Measurements from ENCODE around the gene CAMSAP1.

DNA sequence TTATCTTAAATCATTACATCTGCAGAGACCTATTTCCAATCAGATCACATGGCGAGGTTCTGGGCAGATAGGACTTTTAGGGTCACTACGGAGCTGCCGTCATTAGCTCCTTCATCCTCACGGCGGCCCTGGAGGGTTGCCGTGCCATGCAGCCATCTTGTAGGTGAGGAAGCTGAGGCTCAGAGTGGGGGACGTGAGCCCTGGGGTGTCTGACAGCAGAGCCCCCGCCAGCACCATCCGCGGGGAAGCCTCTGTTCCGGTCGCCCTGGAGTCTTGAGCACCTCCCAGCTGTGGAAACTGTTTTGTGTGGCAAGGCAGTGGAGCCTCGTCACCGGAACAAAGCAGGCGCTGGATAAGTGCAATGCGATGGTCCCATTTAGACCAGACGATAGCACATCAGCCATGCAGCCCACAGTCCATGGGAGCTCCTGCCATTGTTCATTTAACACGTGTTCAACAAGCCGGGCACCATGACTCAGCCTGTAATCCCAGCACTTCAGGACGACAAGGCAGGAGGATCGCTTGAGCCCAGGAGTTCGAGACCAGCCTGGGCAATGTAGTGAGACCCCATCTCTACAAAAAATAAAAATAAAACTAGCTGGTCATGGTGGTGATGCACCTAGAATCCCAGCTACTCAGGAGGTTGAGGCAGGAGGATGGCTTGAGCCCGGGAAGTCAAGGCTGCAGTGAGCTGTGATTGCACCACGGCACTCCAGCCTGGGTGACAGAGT is 143.5 kb downstream of the CAMSAP1 start:
- TF ChIP-seq, protein P1, sequence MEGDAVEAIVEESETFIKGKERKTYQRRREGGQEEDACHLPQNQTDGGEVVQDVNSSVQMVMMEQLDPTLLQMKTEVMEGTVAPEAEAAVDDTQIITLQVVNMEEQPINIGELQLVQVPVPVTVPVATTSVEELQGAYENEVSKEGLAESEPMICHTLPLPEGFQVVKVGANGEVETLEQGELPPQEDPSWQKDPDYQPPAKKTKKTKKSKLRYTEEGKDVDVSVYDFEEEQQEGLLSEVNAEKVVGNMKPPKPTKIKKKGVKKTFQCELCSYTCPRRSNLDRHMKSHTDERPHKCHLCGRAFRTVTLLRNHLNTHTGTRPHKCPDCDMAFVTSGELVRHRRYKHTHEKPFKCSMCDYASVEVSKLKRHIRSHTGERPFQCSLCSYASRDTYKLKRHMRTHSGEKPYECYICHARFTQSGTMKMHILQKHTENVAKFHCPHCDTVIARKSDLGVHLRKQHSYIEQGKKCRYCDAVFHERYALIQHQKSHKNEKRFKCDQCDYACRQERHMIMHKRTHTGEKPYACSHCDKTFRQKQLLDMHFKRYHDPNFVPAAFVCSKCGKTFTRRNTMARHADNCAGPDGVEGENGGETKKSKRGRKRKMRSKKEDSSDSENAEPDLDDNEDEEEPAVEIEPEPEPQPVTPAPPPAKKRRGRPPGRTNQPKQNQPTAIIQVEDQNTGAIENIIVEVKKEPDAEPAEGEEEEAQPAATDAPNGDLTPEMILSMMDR (conservative IDR thresholded peaks at IDR 0.05; ENCODE audit: low read length) = no peak
- no peak for TF ChIP-seq EZH2phosphoT487 (IDR thresholded peaks at IDR 0.05; ENCODE audit: borderline replicate concordance, low read depth, low read length)

All from OCI-LY7 (cell line).